GM04504 (cell line): ENCODE data around the gene DIAPH3.

Experiments
- DNase-seq: peaks from one replicate; pipeline ENCODE4 v3.0.0-alpha.2; 2012; ENCODE audit warnings: low read depth

Gene DIAPH3

GRCh38 chr13:59677966-59678814, 485.5 kb downstream of the DIAPH3 start:
- DNase-seq: no peak

GRCh38 chr13:59677430-59677829, 486.3 kb downstream of the DIAPH3 start:
- no peak for DNase-seq

- DNase-seq: no peak
These were observed 489.1 kb downstream of the DIAPH3 start for GRCh38 chr13:59674616-59675015.

- DNase-seq: no peak
These were observed 490.4 kb downstream of the DIAPH3 start for GRCh38 chr13:59673286-59673685.

GRCh38 chr13:59672445-59672844, 491.3 kb downstream of the DIAPH3 start:
- DNase-seq: no peak

GRCh38 chr13:59671881-59672280, 491.8 kb downstream of the DIAPH3 start:
- DNase-seq: no peak

- no peak for DNase-seq
These were observed 497.2 kb downstream of the DIAPH3 start for GRCh38 chr13:59666504-59666903.

- DNase-seq: no peak
These were observed 498.0 kb downstream of the DIAPH3 start for GRCh38 chr13:59665732-59666131.

- no peak for DNase-seq
These were observed 498.5 kb downstream of the DIAPH3 start for GRCh38 chr13:59665184-59665583.

GRCh38 chr13:59664586-59664985, 499.1 kb downstream of the DIAPH3 start:
- DNase-seq: no peak

- no peak for DNase-seq
These were observed 500.0 kb downstream of the DIAPH3 start for GRCh38 chr13:59663707-59664106.

- DNase-seq: no peak
These were observed 503.1 kb downstream of the DIAPH3 start for GRCh38 chr13:59660582-59660981.

GRCh38 chr13:59659981-59660380, 503.7 kb downstream of the DIAPH3 start:
- DNase-seq: no peak

GRCh38 chr13:59658738-59659330, 504.9 kb downstream of the DIAPH3 start:
- no peak for DNase-seq

- DNase-seq: no peak
These were observed 505.5 kb downstream of the DIAPH3 start for GRCh38 chr13:59658027-59658737.

- DNase-seq: no peak
These were observed 509.8 kb downstream of the DIAPH3 start for GRCh38 chr13:59653916-59654315.

GRCh38 chr13:59651479-59651878, 512.2 kb downstream of the DIAPH3 start:
- DNase-seq: no peak

- DNase-seq: no peak
These were observed 519.7 kb downstream of the DIAPH3 start for GRCh38 chr13:59643906-59644626.

GRCh38 chr13:59643364-59643841, 520.3 kb downstream of the DIAPH3 start:
- no peak for DNase-seq

GRCh38 chr13:59641817-59642216, 521.9 kb downstream of the DIAPH3 start:
- DNase-seq: no peak

- DNase-seq: no peak
These were observed 522.5 kb downstream of the DIAPH3 start for GRCh38 chr13:59641261-59641660.

- no peak for DNase-seq
These were observed 525.3 kb downstream of the DIAPH3 start for GRCh38 chr13:59638404-59638803.
